ENCODE data around the gene SYNGAP1. TPM values are rescaled to one million over a fixed set of nuclear protein-coding genes. Genes with fewer than 3 reads are reported as not detected.

The SYNGAP1 gene
- total and polyA plus RNA-seq, 9 of the 15 experiments (the other 6 are each of a cell fraction or from before 2014, with no cell fraction given) = 0.01 to 22.8 (median 3.2) TPM

- TF ChIP-seq AFF1 (IDR thresholded peaks at IDR 0.05; ENCODE audit: low read depth in 1 of 2, partially characterized antibody in 2 of 2) (no peak), ZNF445 (CRISPR knock-in tag; IDR thresholded peaks at IDR 0.05; ENCODE audit: low read depth) (no peak), BACH1 (tag; IDR thresholded peaks at IDR 0.05) (no peak), HDAC2 (IDR thresholded peaks at IDR 0.05) (peak; percentile 66; the same call in 1 of the 2 replicates), YBX1 (IDR thresholded peaks at IDR 0.05) (no peak), ASH1L (IDR thresholded peaks at IDR 0.05; ENCODE audit: borderline replicate concordance, low read depth, partially characterized antibody) (peak; percentile 90), E2F1 (CRISPR knock-in tag; IDR thresholded peaks at IDR 0.05) (no peak), MBD2 (IDR thresholded peaks at IDR 0.05; ENCODE audit: borderline replicate concordance, low read depth) (peak; percentile 97), TRIM24 (IDR thresholded peaks at IDR 0.05) (no peak), ZNF282 (CRISPR knock-in tag; IDR thresholded peaks at IDR 0.05) (no peak), FOXA3 (CRISPR knock-in tag; conservative IDR thresholded peaks at IDR 0.05 in 1 of 2, IDR thresholded peaks at IDR 0.05 in 1 of 2) (peak in 1 of 2 experiments; percentile 82; a peak in 2 of 4 replicates), ARID4B (CRISPR knock-in tag; IDR thresholded peaks at IDR 0.05) (peak; percentile 99), FOXM1 (IDR thresholded peaks at IDR 0.05; ENCODE audit: low read depth) (no peak; the same call in 1 of the 2 replicates), FOXM1 (CRISPR knock-in tag; IDR thresholded peaks at IDR 0.05; ENCODE audit: low read depth) (peak; percentile 95), NCOA1 (IDR thresholded peaks at IDR 0.05; ENCODE audit: low read depth) (no peak), ZNF57 (CRISPR knock-in tag; IDR thresholded peaks at IDR 0.05) (no peak), MCM2 (IDR thresholded peaks at IDR 0.05; ENCODE audit: low read depth) (no peak), HNRNPK (IDR thresholded peaks at IDR 0.05; ENCODE audit: low read depth, low read length, poor library complexity, severe bottlenecking) (no peak)
Measured at GRCh38 chr6:33454009-33454946, 34.4 kb downstream of the SYNGAP1 start, which contains the start of gene ZBTB9 (continued).
